Calu3 (cell line): ENCODE data around the gene CNGB1. TPM values are rescaled to one million over a fixed set of nuclear protein-coding genes. Genes with fewer than 3 reads are reported as not detected.
"Not testable (repeated sequence)": the region's sequence is repeated elsewhere in the genome, so short reads cannot be mapped to it uniquely, and the experiment has no call there.

Source experiments
- BruUV-seq: library from RNA; stranded (reverse); fragments of 400-500 nt; replicated peaks from 2 replicates; lab custom pipeline; 2021; lab: Mats Ljungman, UMichigan
- CTCF ChIA-PET: fragments of 300-600 bp; sonication (Branson Sonifier 250); formaldehyde crosslinking; loops from one replicate; lab custom pipeline; 2022; ENCODE audit warnings: antibody characterized with exemption; lab: Charles Lee
- DNase-seq: peaks from one replicate; pipeline ENCODE4 v3.0.0; 2022
- H3K27ac Mint-ChIP-seq: one replicate; pipeline ENCODE4 v1.8.0; 2022; ENCODE audit warnings: mixed read lengths; ENCODE audit not compliant: unreplicated experiment
- H3K27me3 Mint-ChIP-seq: one replicate; pipeline ENCODE4 v1.8.0; 2022; ENCODE audit warnings: mixed read lengths; ENCODE audit not compliant: unreplicated experiment
- H3K36me3 Mint-ChIP-seq: one replicate; pipeline ENCODE4 v1.8.0; 2022; ENCODE audit warnings: mild to moderate bottlenecking, moderate library complexity, mixed read lengths; ENCODE audit not compliant: insufficient read depth, unreplicated experiment
- H3K4me1 Mint-ChIP-seq: one replicate; pipeline ENCODE4 v1.8.0; 2022; ENCODE audit warnings: mild to moderate bottlenecking, low read depth, mixed read lengths; ENCODE audit not compliant: unreplicated experiment
- H3K4me3 Mint-ChIP-seq: one replicate; pipeline ENCODE4 v1.8.0; 2022; ENCODE audit warnings: mild to moderate bottlenecking, low read depth, moderate library complexity, mixed read lengths; ENCODE audit not compliant: unreplicated experiment
- H3K9me3 Mint-ChIP-seq: one replicate; pipeline ENCODE4 v1.8.0; 2022; ENCODE audit warnings: low read depth, mixed read lengths; ENCODE audit not compliant: unreplicated experiment
- CTCF ChIP-seq: fragments of 200-600 bp; IDR thresholded peaks from one replicate; pipeline ENCODE4 v1.8.0; 2022; ENCODE audit warnings: antibody characterized with exemption; ENCODE audit not compliant: unreplicated experiment
- intact Hi-C: fragments of 100-400 bp; cut with micrococcal nuclease; formaldehyde crosslinking; loops from one replicate; pipeline ENCODE4 v1.10.0; 2022; ENCODE audit not compliant: unreplicated experiment
- total RNA-seq: library from RNA; stranded (reverse); gene quantifications from 2 replicates; pipeline ENCODE4 v1.2.3, GENCODE V29; 2022

CNGB1 gene
- total RNA-seq, 1 experiment from 2014 or later, result 0.19 TPM

DNA sequence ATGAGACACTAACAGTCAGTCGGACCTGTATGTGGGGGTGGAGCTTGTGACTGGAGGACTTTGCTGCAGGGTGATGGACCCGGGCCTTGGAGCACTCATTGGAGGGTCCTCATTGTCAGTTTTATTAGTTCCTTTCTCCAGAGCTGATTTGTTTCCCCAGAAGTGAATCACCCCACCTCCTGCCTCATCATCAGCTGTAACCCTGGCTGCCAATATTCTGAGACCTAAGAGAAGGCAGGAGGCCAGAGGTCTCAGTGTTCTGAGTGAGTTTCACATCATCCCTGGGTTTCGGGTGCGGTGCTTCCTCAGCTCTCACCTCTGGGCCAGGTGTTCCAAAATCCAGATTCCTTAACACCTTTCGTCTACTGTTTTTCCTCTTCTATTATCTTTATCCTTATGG lies 118.7 kb downstream of the CNGB1 start:
- no peak for DNase-seq
- Mint-ChIP-seq H3K4me3 (no peak overlapping the region), H3K27me3 (peaks cover 4% of the 10 kb centered on the region)

GRCh38 chr16:57848181-57848580 lies 122.7 kb downstream of the CNGB1 start:
- no peaks in the 10 kb centered on the region for H3K4me1 Mint-ChIP-seq
- intact Hi-C loops, result no loop called here
- TF ChIP-seq CTCF, result no peak
- peaks cover 28% of the 10 kb centered on the region for H3K27me3 Mint-ChIP-seq
- CTCF ChIA-PET, result interaction anchor here (0.9 kb wide), 1 partner anchor 51 kb away, joined by 3 read pairs; no protein-coding TSS in a partner anchor
- H3K4me3 Mint-ChIP-seq, result no peak overlapping the region
- H3K9me3 Mint-ChIP-seq, result no peaks in the 10 kb centered on the region
- H3K36me3 Mint-ChIP-seq, result no peaks in the 10 kb centered on the region
- no TSS peak for BruUV-seq
- H3K27ac Mint-ChIP-seq, result no peak overlapping the region
- DNase-seq, result no peak

More for the DNA sequence above, 118.7 kb downstream of the CNGB1 start:
- intact Hi-C loops, result no loop called here
- no peaks in the 10 kb centered on the region for H3K4me1 Mint-ChIP-seq
- no peak overlapping the region for H3K27ac Mint-ChIP-seq
- CTCF ChIA-PET, result interaction anchor here (1.3 kb wide), 1 partner anchor 13 kb away, joined by 4 read pairs; no protein-coding TSS in a partner anchor
- no peaks in the 10 kb centered on the region for H3K36me3 Mint-ChIP-seq
- no TSS peak for BruUV-seq
- H3K9me3 Mint-ChIP-seq, result no peaks in the 10 kb centered on the region
- no peak for TF ChIP-seq CTCF

GRCh38 chr16:57846931-57847330 lies 124.0 kb downstream of the CNGB1 start:
- intact Hi-C loops, H3K27ac Mint-ChIP-seq, BruUV-seq, DNase-seq, H3K36me3 Mint-ChIP-seq, H3K9me3 Mint-ChIP-seq, H3K4me1 Mint-ChIP-seq, H3K4me3 Mint-ChIP-seq: not testable (repeated sequence)
- CTCF ChIA-PET, result interaction anchor here (1.1 kb wide), 1 partner anchor 16 kb away, joined by 5 read pairs; no protein-coding TSS in a partner anchor
- peaks cover 28% of the 10 kb centered on the region for H3K27me3 Mint-ChIP-seq

- DNase-seq, result no peak
- no peaks in the 10 kb centered on the region for H3K4me1 Mint-ChIP-seq
- BruUV-seq, result no TSS peak
- no peak for TF ChIP-seq CTCF
- no peak overlapping the region for H3K27ac Mint-ChIP-seq
- CTCF ChIA-PET, result interaction anchor here (1.1 kb wide), 1 partner anchor 17 kb away, joined by 5 read pairs; no protein-coding TSS in a partner anchor
- intact Hi-C loops, result no loop called here
- H3K27me3 Mint-ChIP-seq, result peaks cover 28% of the 10 kb centered on the region
- H3K36me3 Mint-ChIP-seq, result no peaks in the 10 kb centered on the region
- no peaks in the 10 kb centered on the region for H3K9me3 Mint-ChIP-seq
- no peak overlapping the region for H3K4me3 Mint-ChIP-seq
Measured at GRCh38 chr16:57846078-57846697, 124.7 kb downstream of the CNGB1 start.

DNA sequence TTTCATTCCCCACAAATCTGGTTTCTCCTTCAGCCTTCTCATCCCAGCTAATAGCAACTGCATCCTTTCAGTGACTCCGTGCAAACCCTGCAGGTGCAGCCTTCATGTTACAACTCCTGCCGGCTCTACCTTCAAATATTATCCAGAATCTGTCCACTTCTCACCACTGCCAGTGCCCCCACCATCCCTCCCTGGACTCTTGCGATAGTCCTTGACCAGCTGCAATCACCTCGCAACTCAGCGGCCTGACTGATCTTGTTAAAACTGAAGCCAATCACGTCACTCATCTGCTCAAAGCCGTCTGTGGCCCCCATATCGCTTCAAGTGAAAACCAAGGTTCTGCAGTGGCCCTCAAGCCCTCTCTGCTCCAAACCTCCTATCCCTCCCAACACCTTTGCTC lies 125.8 kb downstream of the CNGB1 start:
- CTCF ChIA-PET, result no interaction called here
- intact Hi-C loops, result no loop called here
- H3K36me3 Mint-ChIP-seq, result no peaks in the 10 kb centered on the region
- no peak overlapping the region for H3K4me3 Mint-ChIP-seq
- H3K27me3 Mint-ChIP-seq, result peaks cover 28% of the 10 kb centered on the region
- no peaks in the 10 kb centered on the region for H3K4me1 Mint-ChIP-seq
- H3K27ac Mint-ChIP-seq, result no peak overlapping the region
- H3K9me3 Mint-ChIP-seq, result no peaks in the 10 kb centered on the region
- TF ChIP-seq CTCF, result no peak
- no TSS peak for BruUV-seq
- no peak for DNase-seq
